GM18499 (cell line): ENCODE data around the gene TBCC.
"Not testable (repeated sequence)": the region's sequence is repeated elsewhere in the genome, so short reads cannot be mapped to it uniquely, and the experiment has no call there.

Source experiments
- ATAC-seq: cut with Tn5 transposase; IDR thresholded peaks from one replicate; pipeline ENCODE4 v1.9.1; 2021; ENCODE audit warnings: moderate number of reproducible peaks; ENCODE audit not compliant: insufficient read depth, unreplicated experiment

Gene TBCC

GRCh38 chr6:42704251-42704936 is 41.5 kb downstream of the TBCC start:
- no peak for ATAC-seq

- not testable (repeated sequence) for ATAC-seq
These were observed 43.1 kb downstream of the TBCC start for GRCh38 chr6:42702786-42703185.

- no peak for ATAC-seq
These were observed 43.7 kb downstream of the TBCC start for GRCh38 chr6:42702200-42702599.

- ATAC-seq = no peak
These were observed 47.7 kb downstream of the TBCC start for GRCh38 chr6:42698217-42698616.

- ATAC-seq = no peak
These were observed 48.6 kb downstream of the TBCC start for GRCh38 chr6:42697268-42697655.

- ATAC-seq = no peak
These were observed 49.2 kb downstream of the TBCC start for GRCh38 chr6:42696526-42697267.

GRCh38 chr6:42694586-42694985 is 51.3 kb downstream of the TBCC start:
- ATAC-seq = no peak
